ENCODE data around the gene GCSAML.

DNA sequence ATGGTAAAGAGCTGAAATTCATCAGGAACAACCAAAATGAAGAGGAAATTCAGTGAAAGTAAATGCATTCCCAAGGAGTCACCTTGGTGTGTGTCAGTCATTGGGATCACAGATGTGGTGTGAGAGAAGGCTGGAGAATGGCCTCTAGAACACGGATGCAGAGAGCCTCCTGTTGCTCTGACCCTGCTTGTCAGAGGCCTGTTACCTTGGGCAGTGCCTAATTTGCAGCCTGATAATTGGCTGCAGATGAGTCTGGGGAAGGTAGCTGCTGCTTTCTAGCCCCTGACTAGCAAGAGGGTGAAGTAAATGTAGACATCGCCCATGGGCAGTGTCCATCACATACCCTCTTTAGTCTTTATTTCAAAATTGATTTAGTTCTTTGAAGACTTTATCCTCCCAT, 3.3 kb downstream of the GCSAML start:
- no peak for TF ChIP-seq POLR2AphosphoS5 (IDR thresholded peaks at IDR 0.05; ENCODE audit: low read depth, low read length)
- no peak for TF ChIP-seq CEBPB (IDR thresholded peaks at IDR 0.05; ENCODE audit: low read depth)
- TF ChIP-seq, protein P1, sequence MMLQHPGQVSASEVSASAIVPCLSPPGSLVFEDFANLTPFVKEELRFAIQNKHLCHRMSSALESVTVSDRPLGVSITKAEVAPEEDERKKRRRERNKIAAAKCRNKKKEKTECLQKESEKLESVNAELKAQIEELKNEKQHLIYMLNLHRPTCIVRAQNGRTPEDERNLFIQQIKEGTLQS (IDR thresholded peaks at IDR 0.05): no peak
- TF ChIP-seq, protein P2, sequence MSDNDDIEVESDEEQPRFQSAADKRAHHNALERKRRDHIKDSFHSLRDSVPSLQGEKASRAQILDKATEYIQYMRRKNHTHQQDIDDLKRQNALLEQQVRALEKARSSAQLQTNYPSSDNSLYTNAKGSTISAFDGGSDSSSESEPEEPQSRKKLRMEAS (IDR thresholded peaks at IDR 0.05): no peak
- TF ChIP-seq, protein P3, sequence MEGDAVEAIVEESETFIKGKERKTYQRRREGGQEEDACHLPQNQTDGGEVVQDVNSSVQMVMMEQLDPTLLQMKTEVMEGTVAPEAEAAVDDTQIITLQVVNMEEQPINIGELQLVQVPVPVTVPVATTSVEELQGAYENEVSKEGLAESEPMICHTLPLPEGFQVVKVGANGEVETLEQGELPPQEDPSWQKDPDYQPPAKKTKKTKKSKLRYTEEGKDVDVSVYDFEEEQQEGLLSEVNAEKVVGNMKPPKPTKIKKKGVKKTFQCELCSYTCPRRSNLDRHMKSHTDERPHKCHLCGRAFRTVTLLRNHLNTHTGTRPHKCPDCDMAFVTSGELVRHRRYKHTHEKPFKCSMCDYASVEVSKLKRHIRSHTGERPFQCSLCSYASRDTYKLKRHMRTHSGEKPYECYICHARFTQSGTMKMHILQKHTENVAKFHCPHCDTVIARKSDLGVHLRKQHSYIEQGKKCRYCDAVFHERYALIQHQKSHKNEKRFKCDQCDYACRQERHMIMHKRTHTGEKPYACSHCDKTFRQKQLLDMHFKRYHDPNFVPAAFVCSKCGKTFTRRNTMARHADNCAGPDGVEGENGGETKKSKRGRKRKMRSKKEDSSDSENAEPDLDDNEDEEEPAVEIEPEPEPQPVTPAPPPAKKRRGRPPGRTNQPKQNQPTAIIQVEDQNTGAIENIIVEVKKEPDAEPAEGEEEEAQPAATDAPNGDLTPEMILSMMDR (IDR thresholded peaks at IDR 0.05 in 2 of 3, conservative IDR thresholded peaks at IDR 0.05 in 1 of 3; ENCODE audit: borderline replicate concordance in 1 of 3, insufficient read depth in 1 of 3, low read depth in 2 of 3, low read length in 2 of 3): no peak
- no peak for TF ChIP-seq YY1 (IDR thresholded peaks at IDR 0.05; ENCODE audit: extremely low read depth, insufficient replicate concordance, low read depth, low read length)

Data from HCT116 (cell line).